Kidney (tissue), 14 donors: Measurements from ENCODE around the gene SLC25A36. TPM values are rescaled to one million over a fixed set of nuclear protein-coding genes. Genes with fewer than 3 reads are reported as not detected.
"Not testable (repeated sequence)": the region's sequence is repeated elsewhere in the genome, so short reads cannot be mapped to it uniquely, and the experiment has no call there.

Source experiments
- DNase-seq, 5 donors: peaks; one replicate each; pipeline ENCODE4 v3.0.0-alpha.2; 2013 to 2020
- FAIRE-seq: peaks from 2 replicates; lab custom pipeline; 2012; peaks lifted over from hg19 to GRCh38; lab: Jason Lieb, UNC
- H3K27ac ChIP-seq, 2 donors: one replicate each; pipeline ENCODE4 v1.7.0; 2013; ENCODE audit warnings: low read depth in 2 of 2, low read length in 2 of 2, inconsistent platforms in 1 of 2
- H3K27me3 ChIP-seq: one replicate; pipeline ENCODE4 v1.7.1; 2013; ENCODE audit warnings: low read length, inconsistent platforms; ENCODE audit not compliant: control insufficient read depth, insufficient read depth
- H3K36me3 ChIP-seq, 3 donors: one replicate each; pipeline versions ENCODE4 v1.7.0 to v1.7.1; 2013; ENCODE audit warnings: low read length in 3 of 3, control low read depth in 1 of 3, inconsistent platforms in 1 of 3; ENCODE audit not compliant: insufficient read depth in 3 of 3, control insufficient read depth in 2 of 3
- H3K4me1 ChIP-seq, 3 donors: one replicate each; pipeline versions ENCODE4 v1.7.0 to v1.7.1; 2013; ENCODE audit warnings: low read length in 3 of 3, inconsistent platforms in 1 of 3, low read depth in 1 of 3; ENCODE audit not compliant: control insufficient read depth in 2 of 3, insufficient read depth in 2 of 3
- H3K4me3 ChIP-seq, 3 donors: one replicate each; pipeline versions ENCODE4 v1.7.0 to v1.8.1; 2013; ENCODE audit warnings: low read length in 3 of 3, control low read depth in 1 of 3, inconsistent platforms in 1 of 3
- H3K9ac ChIP-seq, 3 donors: one replicate each; pipeline versions ENCODE4 v1.7.0 to v1.7.1; 2013; ENCODE audit warnings: low read length in 3 of 3, control low read depth in 1 of 3, inconsistent platforms in 1 of 3
- H3K9me3 ChIP-seq, 3 donors: one replicate each; pipeline versions ENCODE4 v1.7.0 to v1.7.1; 2013; ENCODE audit warnings: low read length in 3 of 3, control low read depth in 1 of 3, inconsistent platforms in 1 of 3; ENCODE audit not compliant: control insufficient read depth in 2 of 3, insufficient read depth in 1 of 3
- intact Hi-C: fragments of 100-400 bp; cut with DNase I; formaldehyde crosslinking; loops from one replicate; pipeline ENCODE4 v1.11.1; 2022
- polyA plus RNA-seq: library from polyadenylated mRNA; stranded (reverse); fragments of 350-450 nt; fragmentation: Illumina TruSeq; extraction: RNeasy Lipid Tissue Mini Kit (QIAGEN cat#74804); gene quantifications from one replicate; pipeline ENCODE4 v1.2.3, GENCODE V29; 2014; ENCODE audit warnings: low read depth, low replicate concordance; ENCODE audit not compliant: insufficient read depth
- total RNA-seq: library from RNA; stranded (reverse); fragmentation: NEBNext Ultra II Directional; extraction: Animal tissue kit (Norgen Biotek cat#: 25700); gene quantifications from one replicate; pipeline ENCODE4 v1.2.1, GENCODE V29; 2021
- TF ChIP-seq, protein P1 (sequence below): IDR thresholded peaks from 3 replicates; pipeline ENCODE4 v1.5.1; 2012; ENCODE audit warnings: mild to moderate bottlenecking, moderate library complexity, borderline replicate concordance; ENCODE audit not compliant: insufficient read depth; ENCODE audit errors: extremely low read depth
- donor health status: control.
- donor health status: control.
- donor health status: control.
- donor health status: control.
- donor health status: control.
- donor health status: DM: yes; HTN: yes; CAD: no.
- donor health status: Normal renal cell carcinoma (clear cell type).

Gene SLC25A36
- total and polyA plus RNA-seq, 2 donors from 2014 or later: 20.0 to 78.1 TPM

DNA sequence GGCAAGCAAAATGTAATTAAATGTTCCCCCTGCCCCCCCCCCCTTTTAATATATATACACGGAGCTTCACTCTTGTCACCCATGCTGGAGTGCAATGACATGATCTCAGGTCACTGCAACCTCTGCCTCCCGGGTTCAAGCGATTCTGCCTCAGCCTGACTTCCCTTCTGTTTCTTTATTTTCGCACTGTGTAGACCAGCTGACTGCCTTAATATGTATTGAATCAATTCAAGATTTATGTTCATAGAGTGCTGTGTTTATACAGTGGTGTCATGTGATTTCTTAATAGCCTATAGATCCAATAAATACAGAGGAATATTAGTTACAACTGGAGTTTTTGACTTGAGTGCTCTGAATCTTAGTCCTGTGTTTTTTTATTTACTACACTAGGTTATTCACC lies 39.0 kb downstream of the SLC25A36 start:
- no peaks in the 10 kb centered on the region for H3K4me1 ChIP-seq
- TF ChIP-seq, protein P1, sequence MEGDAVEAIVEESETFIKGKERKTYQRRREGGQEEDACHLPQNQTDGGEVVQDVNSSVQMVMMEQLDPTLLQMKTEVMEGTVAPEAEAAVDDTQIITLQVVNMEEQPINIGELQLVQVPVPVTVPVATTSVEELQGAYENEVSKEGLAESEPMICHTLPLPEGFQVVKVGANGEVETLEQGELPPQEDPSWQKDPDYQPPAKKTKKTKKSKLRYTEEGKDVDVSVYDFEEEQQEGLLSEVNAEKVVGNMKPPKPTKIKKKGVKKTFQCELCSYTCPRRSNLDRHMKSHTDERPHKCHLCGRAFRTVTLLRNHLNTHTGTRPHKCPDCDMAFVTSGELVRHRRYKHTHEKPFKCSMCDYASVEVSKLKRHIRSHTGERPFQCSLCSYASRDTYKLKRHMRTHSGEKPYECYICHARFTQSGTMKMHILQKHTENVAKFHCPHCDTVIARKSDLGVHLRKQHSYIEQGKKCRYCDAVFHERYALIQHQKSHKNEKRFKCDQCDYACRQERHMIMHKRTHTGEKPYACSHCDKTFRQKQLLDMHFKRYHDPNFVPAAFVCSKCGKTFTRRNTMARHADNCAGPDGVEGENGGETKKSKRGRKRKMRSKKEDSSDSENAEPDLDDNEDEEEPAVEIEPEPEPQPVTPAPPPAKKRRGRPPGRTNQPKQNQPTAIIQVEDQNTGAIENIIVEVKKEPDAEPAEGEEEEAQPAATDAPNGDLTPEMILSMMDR: no peak
- peaks cover 3 to 13% (median 4%) of the 10 kb centered on the region in 3 donors for H3K36me3 ChIP-seq
- FAIRE-seq: no peak
- intact Hi-C loops: no loop called here
- H3K9ac ChIP-seq: no peak overlapping the region
- no peaks in the 10 kb centered on the region for H3K27me3 ChIP-seq
- H3K4me3 ChIP-seq: no peak overlapping the region
- DNase-seq: no peak
- no peak overlapping the region for H3K27ac ChIP-seq
- peaks cover 0 to 3% (median 0%) of the 10 kb centered on the region in 3 donors for H3K9me3 ChIP-seq

DNA sequence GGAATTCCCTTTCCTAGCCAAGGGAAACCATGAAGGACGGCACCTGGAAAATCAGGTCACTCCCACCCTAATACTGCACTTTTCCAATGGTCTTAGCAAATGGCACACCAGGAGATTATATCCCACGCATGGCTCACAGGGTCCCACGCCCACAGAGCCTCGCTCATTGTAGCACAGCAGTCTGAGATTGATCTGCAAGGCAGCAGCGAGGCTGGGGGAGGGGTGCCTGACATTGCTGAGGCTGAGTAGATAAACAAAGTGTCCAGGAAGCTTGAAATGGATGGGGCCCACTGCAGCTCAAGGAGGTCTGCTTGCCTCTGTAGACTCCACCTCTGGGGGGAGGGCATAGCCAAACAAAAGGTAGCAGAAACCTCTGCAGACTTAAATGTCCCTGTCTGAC lies 46.2 kb downstream of the SLC25A36 start:
- H3K36me3 ChIP-seq, intact Hi-C loops, H3K4me3 ChIP-seq, FAIRE-seq, DNase-seq, H3K9ac ChIP-seq, H3K27me3 ChIP-seq, H3K4me1 ChIP-seq, H3K27ac ChIP-seq, H3K9me3 ChIP-seq: not testable (repeated sequence)

DNA sequence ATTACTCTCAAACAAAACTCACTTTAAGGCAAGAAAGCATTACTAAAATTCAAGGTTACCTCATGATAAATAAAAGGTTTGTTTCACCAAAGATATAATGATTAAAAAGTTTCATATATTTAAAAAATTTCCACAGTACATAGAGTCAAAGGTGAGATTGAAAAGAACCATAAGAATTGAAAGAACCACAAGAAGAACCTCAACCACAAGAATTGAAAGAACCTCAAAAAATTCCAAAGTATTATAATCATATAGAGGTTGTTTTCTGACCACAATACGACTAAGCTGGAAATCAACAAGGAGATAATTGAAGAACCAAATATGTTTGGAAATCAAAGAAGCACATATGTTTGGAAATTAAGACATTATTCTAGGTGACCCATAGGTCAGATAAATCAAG lies 52.7 kb downstream of the SLC25A36 start:
- no peak for DNase-seq
- no peak overlapping the region for H3K27ac ChIP-seq
- no peaks in the 10 kb centered on the region for H3K27me3 ChIP-seq
- no peaks in the 10 kb centered on the region for H3K36me3 ChIP-seq
- no peak for FAIRE-seq
- no peak overlapping the region for H3K4me3 ChIP-seq
- no peaks in the 10 kb centered on the region for H3K4me1 ChIP-seq
- H3K9me3 ChIP-seq: no peaks in the 10 kb centered on the region
- no peak overlapping the region for H3K9ac ChIP-seq
- intact Hi-C loops: no loop called here
- TF ChIP-seq, protein P1: no peak

DNA sequence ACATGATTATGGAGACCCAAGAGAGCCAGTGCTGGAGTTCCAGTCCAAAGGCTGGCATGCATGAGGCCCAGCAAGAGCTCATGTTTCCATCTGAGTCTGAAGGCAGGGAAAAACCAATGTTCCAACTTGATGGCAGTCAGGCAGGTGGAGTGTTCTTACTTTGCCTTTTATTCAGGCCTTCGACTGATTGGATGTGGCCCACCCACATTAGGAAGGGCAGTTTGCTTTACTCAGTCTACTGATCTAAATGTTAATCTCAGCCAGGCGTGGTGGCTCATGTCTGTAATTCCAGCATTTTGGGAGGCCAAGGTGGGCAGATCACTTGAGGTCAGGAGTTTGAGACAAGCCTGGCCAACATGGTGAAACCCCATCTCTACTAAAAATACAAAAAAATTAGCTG lies 53.2 kb downstream of the SLC25A36 start:
- H3K4me1 ChIP-seq, H3K4me3 ChIP-seq, H3K27me3 ChIP-seq, DNase-seq, H3K27ac ChIP-seq, H3K9me3 ChIP-seq, FAIRE-seq, intact Hi-C loops, H3K9ac ChIP-seq, H3K36me3 ChIP-seq: not testable (repeated sequence)

DNA sequence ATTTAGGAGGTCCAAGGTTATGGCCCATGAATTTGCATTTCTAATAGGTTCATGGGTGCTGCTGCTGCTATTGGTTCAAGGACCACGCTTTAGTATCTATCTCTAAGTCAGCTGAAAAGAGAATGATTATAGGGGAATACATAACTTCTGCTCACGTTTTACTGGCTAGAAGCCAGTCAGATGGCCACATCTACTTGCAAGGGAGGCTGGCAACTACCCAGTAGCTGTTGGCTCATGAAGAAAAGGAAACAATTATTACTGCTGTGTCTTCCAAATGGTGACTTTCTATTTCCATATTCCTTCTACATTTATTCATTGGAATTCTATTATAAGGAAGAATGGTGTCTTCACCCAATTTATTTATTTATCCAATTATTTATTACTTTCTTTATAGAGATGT lies 54.2 kb downstream of the SLC25A36 start:
- Histone ChIP-seq H3K4me1 (no peaks in the 10 kb centered on the region), H3K27ac (no peak overlapping the region), H3K9ac (no peak overlapping the region), H3K36me3 (no peaks in the 10 kb centered on the region), H3K27me3 (no peaks in the 10 kb centered on the region), H3K9me3 (no peaks in the 10 kb centered on the region), H3K4me3 (no peak overlapping the region)
- intact Hi-C loops: no loop called here
- DNase-seq (no peak), FAIRE-seq (no peak)
- TF ChIP-seq, protein P1: no peak
